Measurements from ENCODE around the gene METTL8.
"Not testable (repeated sequence)": the region's sequence is repeated elsewhere in the genome, so short reads cannot be mapped to it uniquely, and the experiment has no call there.

Gene METTL8

DNA sequence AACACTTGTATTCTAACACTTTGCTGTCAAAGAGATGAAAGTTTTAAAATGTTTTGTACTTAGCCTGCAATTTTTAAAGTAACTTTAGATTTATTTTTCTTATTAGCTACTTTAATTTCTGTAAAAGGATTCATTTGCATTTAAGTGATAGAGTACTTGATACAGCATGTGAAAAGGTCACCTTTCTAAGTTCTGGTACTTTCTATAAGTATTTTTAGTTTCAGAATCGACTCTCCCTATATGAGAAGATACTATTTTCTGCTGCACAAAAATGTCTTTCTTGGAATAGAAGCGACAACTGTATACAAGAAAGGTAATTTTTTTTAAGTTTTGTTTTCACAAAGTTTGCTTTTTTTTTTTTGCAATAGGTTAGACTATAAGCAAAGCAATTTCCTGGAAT, 72.9 kb downstream of the METTL8 start:
- DNase-seq (ENCODE audit: extremely low spot score, insufficient read length, low read depth) (no peak), FAIRE-seq (peak; percentile 67)

DNA sequence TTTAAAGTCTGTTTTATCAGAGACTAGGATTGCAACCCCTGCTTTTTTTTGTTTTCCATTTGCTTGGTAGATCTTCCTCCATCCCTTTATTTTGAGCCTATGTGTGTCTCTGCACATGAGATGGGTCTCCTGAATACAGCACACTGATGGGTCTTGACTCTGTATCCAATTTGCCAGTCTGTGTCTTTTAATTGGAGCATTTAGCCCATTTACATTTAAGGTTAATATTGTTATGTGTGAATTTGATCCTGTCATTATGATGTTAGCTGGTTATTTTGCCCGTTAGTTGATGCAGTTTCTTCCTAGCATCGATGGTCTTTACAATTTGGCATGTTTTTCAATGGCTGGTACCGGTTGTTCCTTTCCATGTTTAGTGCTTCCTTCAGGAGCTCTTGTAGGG, 80.0 kb downstream of the METTL8 start:
- not testable (repeated sequence) for DNase-seq (ENCODE audit: extremely low spot score, insufficient read length, low read depth); FAIRE-seq

DNA sequence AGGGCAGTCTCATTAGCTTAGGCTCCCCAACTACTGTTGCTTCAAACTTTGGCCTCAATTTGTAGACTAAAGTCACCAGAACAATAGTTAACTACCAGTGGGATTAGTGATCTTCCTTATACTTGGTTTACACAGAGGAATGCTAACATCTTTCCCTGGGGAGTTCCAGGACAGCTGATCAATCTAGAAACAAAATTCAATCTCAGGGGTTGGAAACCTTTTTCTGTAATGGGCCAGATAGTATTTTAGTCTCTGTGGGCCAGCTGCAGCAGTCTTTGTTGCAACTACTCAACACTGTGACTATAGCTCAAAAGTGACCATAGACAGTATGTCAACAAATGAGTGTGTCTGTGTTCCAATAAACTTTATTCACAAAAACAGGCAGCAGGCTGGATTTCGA, 85.7 kb downstream of the METTL8 start:
- FAIRE-seq (no peak), DNase-seq (ENCODE audit: extremely low spot score, insufficient read length, low read depth) (no peak)

DNA sequence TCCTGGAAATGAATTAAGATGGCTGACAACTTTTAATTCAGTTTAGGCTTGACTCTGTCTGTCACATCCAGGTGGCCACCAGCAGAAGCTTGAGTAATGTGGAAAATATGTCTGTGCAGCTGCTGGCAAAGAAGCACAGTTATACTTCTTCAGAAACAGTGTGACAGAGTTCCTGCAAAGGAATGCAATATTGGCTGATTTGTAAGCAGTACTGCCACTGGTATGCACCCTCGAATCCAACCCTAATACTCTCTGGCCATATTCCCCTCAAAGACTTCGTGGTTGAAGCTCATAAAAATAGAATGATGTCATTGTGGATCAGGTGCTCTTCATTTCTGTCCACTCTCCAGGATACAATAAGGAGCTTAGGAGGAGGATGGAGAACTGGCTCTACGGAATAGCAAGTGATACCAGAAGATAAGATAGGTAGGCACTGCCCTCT, 86.2 kb downstream of the METTL8 start:
- no peak for FAIRE-seq

DNA sequence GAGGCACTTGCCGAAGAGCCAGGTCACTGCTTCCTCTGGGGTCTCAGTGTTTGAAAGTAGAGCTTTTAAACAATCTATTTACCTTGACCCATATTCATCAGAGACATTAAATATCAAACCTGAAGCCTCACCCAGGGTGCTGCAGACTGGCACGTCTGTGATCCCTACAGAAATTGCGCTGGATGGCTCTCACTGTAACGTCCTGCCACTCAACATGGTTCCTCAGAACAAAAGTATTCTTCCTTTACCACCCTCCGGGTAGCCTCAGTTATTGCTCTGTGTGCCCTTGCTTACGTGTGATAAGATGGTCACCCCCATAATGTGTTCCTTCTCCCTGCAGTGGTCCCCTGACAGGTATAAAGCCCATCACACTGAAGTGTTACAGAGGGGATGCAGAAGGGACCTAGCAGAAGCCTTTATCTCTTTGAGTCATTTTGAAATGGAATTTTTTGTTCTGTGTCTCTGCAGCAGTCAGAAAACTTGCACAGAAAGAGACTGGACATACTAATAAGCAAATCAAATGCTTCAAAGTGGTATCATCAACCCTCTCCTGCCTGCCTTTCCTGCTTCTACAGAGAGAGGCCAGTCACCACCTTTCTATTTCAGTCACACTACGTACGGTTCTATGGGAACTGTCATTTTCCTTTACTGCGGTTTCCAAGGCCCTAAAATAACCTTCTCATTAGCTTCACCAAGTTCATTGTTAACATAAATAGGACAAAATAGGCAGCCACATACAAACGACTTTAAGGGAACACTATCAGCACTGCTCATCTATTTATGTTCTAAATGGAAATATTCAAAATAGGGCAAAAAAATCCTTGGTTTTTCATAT, 86.8 kb downstream of the METTL8 start:
- FAIRE-seq (peak; percentile 85), DNase-seq (ENCODE audit: extremely low spot score, insufficient read length, low read depth) (no peak)

More for the DNA sequence above, 86.2 kb downstream of the METTL8 start:
- DNase-seq (ENCODE audit: extremely low spot score, insufficient read length, low read depth): no peak

DNA sequence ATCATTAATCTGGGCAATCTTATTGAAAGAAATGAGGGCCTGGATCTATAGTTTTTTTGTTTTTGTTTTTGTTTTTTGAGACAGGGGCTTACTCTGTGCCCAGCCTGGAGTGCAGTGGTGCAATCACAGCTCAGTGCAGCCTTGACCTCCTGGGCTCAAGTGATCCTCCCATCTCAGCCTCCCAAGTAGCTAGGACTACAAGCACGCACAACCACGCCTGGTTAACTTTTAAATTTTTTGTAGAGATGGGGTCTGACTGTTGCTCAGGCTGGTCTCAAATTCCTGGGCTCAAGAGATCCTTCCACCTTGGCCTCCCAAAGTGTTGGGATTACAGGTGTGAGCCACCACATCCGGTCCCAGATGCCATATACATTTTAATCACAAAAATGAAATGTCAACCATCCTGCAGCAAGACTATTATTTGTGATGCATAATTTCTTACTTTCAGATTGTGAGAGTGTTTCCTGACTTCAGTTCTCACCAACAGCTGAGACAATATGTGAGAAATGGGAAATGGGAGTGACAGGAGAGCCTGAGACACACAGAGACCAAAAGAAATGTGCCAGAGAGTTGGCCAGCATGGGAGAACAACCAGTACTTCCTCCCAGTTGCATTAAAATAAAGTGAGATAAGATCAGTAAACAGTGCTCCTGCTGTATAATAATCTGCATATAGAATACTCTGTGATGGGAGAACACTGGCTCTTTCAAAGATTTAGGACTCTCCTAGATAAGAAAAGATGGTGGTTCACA, 87.6 kb downstream of the METTL8 start:
- FAIRE-seq: peak; percentile 39
- DNase-seq (ENCODE audit: extremely low spot score, insufficient read length, low read depth): no peak

DNA sequence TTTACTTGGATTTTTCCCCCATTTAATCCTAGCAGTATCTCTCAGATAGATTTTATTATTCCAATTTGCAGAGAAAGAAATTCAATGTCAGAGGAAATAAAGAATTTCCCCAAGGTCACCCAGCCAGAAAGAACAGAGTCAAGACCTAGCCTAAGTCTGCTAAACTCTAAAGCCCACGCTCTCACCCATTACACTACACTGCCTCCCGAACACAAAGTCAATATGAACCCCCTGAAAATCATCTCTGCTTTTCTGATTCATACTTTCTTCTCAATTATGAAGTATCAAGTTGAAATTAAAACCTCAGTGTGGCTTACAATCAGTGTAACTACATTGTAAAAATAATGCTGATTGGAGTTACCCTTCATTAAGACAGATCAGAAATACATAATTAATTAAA, 89.6 kb downstream of the METTL8 start:
- no peak for DNase-seq (ENCODE audit: extremely low spot score, insufficient read length, low read depth)
- no peak for FAIRE-seq

DNA sequence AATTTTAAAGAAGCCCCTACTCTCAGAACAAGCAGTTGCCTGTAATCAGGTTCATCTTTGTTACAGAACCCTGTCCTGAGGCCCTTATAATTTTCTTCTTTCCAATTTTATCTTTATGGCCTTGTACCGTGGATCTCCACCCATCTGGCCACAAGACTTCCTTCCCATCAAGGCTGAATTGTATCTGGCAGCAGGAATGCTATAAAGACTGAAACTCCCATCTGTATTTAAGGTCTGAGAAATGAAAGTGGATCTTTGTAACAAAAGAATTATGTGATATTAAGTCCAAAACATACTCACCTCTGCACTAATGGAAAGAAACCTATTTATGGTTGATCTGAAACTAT, 91.8 kb downstream of the METTL8 start:
- peak; percentile 48 for FAIRE-seq

DNA sequence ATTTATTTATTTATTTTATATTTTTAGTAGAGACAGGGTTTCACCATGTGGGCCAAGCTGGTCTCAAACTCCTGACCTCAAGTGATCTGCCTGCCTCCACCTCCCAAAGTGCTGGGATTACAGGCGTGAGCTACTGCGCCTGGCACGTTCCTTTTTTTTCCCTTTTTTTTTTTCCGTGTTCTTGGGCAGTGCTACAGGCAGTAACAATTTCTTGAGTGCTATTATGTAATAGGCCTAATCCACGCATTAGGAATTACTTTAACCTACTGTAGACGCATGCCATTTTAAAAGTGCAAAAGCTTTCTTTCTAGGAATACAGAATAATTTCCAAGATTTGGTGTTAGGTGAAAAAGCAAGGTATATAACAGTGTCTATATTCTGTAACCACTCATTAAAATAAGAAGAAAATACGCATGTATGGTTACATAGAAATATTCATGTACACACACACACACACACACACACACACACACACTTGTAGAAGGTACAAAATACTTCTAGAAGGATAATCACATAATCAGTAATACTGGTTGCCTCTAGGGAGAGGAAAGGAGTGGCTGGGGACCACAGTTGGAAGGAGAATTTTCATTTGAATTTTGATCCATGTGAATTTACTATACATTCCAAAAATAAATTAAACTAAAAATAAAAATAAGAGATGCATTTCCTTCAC, 92.3 kb downstream of the METTL8 start:
- DNase-seq (ENCODE audit: extremely low spot score, insufficient read length, low read depth) (no peak), FAIRE-seq (no peak)

More for the DNA sequence above, 91.8 kb downstream of the METTL8 start:
- no peak for DNase-seq (ENCODE audit: extremely low spot score, insufficient read length, low read depth)

DNA sequence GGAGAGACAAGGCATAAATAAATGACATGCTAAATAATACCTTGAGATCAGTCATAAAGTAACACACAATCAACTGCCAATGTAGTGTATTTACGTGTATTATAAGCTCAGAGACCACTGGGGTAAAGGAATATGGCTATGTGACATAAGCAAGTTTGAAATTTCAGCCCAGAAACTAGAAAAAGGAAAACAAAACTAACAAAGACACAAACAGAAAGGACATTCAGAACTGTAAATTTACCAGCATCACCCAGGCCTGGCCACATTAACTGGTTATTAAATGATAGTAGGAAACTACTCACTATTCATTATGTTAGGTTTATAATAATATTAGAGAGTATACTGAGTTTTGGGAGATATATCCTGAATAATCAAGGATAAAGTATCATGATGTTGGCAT, 98.8 kb downstream of the METTL8 start:
- DNase-seq (ENCODE audit: extremely low spot score, insufficient read length, low read depth) (no peak), FAIRE-seq (peak; percentile 72)

DNA sequence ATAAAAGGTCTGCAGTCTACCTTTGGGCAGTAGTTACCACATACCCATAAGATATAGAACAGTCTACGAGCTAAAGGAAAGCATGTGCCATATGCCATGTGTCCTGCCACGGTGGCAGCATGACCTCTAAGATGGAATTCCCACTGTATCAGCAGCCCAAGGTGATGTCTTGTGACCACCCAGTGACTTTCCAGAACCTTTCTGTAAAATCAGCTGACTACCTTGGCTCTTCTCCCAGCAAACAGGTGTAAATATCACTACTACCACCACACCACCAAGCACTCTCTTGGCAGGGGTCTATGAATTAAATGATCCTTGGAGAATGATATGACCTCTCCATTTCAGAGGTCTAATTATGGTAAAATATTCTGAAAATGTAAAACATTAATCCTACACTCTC, 99.6 kb downstream of the METTL8 start:
- no peak for FAIRE-seq
- DNase-seq (ENCODE audit: extremely low spot score, insufficient read length, low read depth): no peak

DNA sequence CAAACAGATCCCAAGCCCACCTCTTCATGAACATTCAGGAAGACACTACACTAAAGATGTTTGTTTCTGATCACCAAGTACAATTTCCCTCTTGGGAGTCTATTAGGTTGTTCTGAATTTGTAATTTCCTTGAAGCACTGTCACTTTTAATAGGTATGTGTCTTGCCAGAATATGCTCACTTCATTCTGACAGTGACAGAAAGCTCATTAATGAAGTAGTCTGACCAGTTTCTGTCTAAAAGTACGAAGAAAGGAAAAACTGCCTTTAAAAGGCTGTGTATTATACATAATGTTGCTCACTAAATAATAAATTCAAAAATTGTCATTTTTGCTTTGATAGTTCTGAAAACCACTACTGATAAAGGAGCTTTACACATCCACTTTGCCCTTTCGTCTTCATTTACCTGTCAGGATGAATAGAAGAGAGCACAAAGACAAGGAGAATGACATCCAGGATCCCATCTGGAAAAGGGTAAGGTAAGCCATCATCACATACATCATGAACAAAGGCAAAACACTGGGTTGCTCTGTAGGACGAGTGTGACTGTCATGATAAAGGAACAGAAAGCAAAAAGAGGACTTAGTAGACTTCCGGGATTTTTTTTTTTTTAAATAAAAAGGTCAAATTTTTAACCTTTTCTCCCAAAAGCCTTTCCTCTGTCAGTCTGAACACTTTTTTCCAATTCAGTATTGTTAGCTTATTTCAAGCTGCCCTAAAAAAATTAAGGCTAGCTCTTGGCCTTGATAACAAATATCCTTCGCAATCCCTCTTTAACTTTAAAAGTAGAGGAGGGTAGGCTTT, 103.4 kb downstream of the METTL8 start:
- FAIRE-seq (peak; percentile 56), DNase-seq (ENCODE audit: extremely low spot score, insufficient read length, low read depth) (no peak)

DNA sequence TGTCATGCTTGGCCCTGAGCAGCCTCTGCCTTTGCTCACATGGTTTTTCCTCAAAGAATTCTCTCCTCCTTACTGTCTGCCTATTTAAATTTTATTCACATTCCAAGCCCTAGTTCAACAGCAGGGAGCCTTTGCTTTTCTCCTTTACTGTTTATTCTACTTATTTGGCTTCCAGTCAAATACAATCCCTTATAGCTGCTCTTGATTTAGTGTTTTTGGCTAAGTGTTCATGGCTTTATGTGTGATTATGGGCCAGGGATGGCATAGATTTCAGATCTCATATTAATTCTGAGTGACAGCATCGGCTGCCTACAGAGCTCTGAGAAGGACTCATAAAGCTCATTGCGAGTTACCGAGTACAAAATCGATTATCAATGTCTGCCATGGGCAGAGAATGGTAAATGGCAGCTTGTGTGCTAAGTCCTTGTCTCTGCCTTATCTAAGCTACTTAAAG, 106.7 kb downstream of the METTL8 start:
- FAIRE-seq: no peak
- no peak for DNase-seq (ENCODE audit: extremely low spot score, insufficient read length, low read depth)

DNA sequence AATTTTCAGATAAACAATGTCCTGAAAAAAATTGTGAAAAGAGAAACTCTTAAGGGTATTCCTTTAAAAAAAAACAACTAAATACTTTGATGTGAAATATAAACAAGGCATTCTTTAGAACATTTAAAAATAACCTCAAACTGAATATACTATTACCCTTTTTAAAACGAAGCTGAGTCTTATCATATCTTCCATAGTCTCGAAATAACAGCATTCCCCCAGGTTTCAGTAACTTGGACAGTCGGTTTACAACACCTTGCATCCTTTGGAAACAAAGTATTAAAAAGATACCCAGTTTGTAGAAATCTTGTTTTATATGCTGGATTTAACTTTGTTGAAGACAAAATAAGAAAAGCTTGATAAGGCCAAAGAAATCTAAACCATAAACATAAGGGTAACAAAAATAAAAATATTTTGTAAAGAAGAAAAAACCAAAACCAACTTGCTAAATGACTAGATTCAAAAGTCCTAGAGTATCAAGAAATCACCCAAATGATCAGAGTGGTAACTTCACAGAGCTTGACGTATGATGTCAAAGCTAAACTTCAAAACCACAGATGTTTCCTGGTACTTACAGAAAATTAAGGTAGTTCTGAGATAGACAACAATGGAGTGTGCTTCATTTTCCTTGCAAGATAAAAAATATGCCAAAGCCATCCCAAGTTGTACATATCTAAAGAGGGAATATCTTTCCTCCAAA, 107.8 kb downstream of the METTL8 start:
- DNase-seq (ENCODE audit: extremely low spot score, insufficient read length, low read depth) (no peak), FAIRE-seq (peak; percentile 82)

DNA sequence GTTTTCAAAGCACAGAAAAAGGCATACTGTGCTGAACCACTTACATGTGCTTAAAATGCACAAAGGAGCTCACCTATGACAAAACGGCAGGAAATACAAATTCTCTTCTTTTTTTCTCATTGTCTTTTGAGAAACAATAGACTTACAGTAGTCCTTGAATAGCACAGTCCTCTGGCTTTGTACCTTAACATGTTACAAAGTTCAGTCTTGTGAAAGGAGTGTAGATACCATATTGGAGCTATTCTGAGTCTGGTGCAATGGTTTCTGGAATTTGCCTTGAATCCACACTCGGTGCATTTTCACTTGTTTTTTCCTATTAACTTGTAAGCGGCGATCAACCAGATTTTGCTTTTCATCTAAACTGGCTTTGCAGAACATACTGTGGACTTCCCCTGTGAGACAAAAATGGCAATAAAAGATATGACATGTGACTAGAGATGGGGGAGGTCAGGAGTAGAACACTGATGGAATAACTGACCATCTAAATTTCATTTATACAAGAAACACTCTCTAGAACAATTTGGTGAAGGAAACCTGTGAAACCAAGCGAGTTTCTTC, 109.7 kb downstream of the METTL8 start:
- DNase-seq (ENCODE audit: extremely low spot score, insufficient read length, low read depth) (no peak), FAIRE-seq (peak; percentile 77)

DNA sequence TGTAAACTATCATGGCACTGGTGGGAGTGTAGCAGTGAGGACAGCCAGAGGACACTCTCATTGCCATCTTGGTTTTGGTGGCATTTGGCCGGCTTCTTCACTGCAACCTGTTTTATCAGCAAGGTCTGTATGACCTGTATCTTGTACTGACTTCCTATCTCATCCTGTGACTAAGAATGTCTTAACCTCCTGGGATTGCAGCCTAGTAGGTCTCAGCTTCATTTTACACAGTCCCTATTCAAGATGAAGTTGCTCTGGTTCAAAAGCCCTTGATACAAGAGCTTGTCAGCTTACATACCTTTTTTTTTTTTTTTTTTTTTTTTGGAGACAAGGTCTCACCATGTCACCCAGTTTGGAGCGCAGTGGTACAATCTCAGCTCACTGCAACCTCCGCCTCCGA, 110.9 kb downstream of the METTL8 start:
- DNase-seq (ENCODE audit: extremely low spot score, insufficient read length, low read depth): no peak
- peak; percentile 21 for FAIRE-seq

DNA sequence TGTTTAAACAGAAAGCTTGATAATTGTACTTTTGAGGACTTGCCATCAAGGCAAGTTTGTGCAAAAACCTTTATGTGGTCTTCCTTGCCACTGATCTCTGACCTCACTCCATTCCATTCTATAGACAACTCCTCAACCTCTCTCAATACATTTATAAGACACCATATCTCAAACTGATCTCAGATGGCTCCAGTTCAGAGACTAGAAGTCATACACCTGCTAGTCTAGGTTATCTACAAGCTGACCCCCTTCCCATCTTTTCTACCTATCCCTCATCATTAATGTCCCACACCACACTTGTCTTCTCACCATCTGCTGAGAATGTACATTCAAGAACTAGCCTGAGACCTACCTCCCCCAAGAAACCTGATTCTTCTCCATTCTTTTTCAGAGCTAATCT, 113.1 kb downstream of the METTL8 start:
- no peak for FAIRE-seq
- DNase-seq (ENCODE audit: extremely low spot score, insufficient read length, low read depth): no peak

DNA sequence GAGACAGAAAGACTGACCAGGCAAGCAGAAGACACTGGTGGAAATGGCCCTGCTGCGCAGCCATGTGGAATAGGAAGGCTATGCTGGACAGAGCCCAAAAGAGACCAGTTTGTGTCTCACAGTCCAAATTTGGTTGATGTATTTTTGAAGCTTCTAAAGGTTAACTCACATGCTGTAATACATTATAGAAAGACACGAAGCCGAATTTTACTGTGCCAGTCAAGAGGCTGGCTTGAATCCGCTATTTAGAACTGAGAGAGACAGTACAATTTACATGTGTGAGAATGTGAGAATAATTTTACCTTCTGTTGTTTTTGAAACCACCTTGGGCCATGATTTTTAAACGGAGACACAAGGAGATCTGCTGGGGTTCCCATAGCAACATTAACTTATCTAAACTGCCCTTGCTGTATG, 113.6 kb downstream of the METTL8 start:
- no peak for FAIRE-seq
- DNase-seq (ENCODE audit: extremely low spot score, insufficient read length, low read depth): no peak

DNA sequence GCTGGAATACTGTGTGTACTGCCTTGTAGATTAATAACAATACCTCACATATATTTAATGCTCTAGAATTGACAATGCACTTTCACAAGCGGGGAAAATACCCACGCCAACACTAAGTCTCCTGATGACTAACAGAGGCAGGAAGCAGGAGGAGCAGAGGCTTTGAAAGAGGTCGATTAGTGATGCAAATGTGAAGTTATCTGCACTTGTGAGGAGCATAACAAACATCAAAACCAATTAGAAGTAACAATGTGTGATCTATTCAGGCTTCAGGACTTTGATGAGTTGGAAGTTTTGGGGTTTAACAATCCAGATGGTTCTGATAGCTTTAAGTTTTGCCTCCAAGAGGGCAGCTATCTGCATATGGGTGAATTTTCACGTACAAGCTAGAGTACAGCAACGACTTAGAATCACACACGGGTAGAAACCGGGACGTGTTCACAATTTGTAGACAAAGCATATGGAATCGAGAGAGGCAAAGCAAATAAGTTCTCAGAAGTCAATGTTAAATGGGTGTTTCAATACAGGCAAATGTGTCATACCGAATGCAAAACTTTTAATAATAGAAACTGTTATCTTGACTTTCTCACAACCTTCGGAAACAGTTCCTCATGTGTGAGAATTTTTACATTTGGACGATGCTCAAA, 114.5 kb downstream of the METTL8 start:
- peak; percentile 97 for FAIRE-seq

More for the DNA sequence above, 114.5 kb downstream of the METTL8 start:
- DNase-seq (ENCODE audit: extremely low spot score, insufficient read length, low read depth): no peak

All from GM18507 (cell line).